ENCODE data around the gene ZNF22. TPM values are rescaled to one million over a fixed set of nuclear protein-coding genes. Genes with fewer than 3 reads are reported as not detected.

Gene ZNF22
- total RNA-seq, 2 experiments from 2014 or later = 34.2 to 36.7 TPM

Other genes with a start within 250 kb of the ZNF22 start
- gene TMEM72, start 89.6 kb upstream of the ZNF22 start, total RNA-seq = not detected
- gene RASSF4, start 41.1 kb upstream of the ZNF22 start, total RNA-seq = 1 to 10 TPM; 1.2 to 2.0 TPM
- under 1 TPM; 0.13 to 0.27 TPM for gene DEPP1, start 22.1 kb upstream of the ZNF22 start, total RNA-seq

Data from activated CD8-positive, alpha-beta memory T cell treated with anti-CD3 and anti-CD28 coated beads for 36 hours (primary cell).